GM10248 (cell line): ENCODE data around the gene ASL.

ENCODE experiments used
- CTCF ChIA-PET: fragments of 300-600 bp; sonication (Branson Sonifier 250); formaldehyde crosslinking; extraction: SDS; loops from one replicate; lab custom pipeline; 2021; ENCODE audit warnings: antibody characterized with exemption; lab: Yijun Ruan, JAX
- POLR2A ChIA-PET: fragments of 350-650 bp; sonication (Branson Sonifier 250); formaldehyde crosslinking; extraction: SDS; loops from one replicate; lab custom pipeline; 2020; ENCODE audit warnings: antibody characterized with exemption; lab: Yijun Ruan, JAX
- DNase-seq: peaks from one replicate; pipeline ENCODE4 v3.0.0; 2012; ENCODE audit errors: extremely low spot score
- CTCF ChIP-seq: IDR thresholded peaks from 2 replicates; pipeline ENCODE4 v1.5.1; 2012; ENCODE audit warnings: mild to moderate bottlenecking, low read depth; ENCODE audit errors: extremely low read depth, missing control alignments, control extremely low read depth

The ASL gene

GRCh38 chr7:66076462-66077329 lies 1.1 kb downstream of the ASL start:
- CTCF ChIA-PET = interaction anchor here (0.6 to 1.8 kb wide), 2 partner anchors 32 to 46 kb away, joined by 3 to 5 read pairs; no protein-coding TSS in a partner anchor
- no peak for DNase-seq
- no peak for TF ChIP-seq CTCF
- POLR2A ChIA-PET = interaction anchor here (0.6 to 1.0 kb wide), 2 partner anchors 21 to 498 kb away, joined by 3 to 4 read pairs; no protein-coding TSS in a partner anchor

- no peak for TF ChIP-seq CTCF
- ChIA-PET CTCF (interaction anchor here (1.0 kb wide), 1 partner anchor 12 kb away, joined by 3 read pairs; no protein-coding TSS in a partner anchor), POLR2A (interaction anchor here (0.6 kb wide), 1 partner anchor 18 kb away, joined by 6 read pairs; no protein-coding TSS in a partner anchor)
Measured at GRCh38 chr7:66078067-66078466, 2.4 kb downstream of the ASL start.

GRCh38 chr7:66082083-66082482 lies 6.5 kb downstream of the ASL start:
- POLR2A ChIA-PET = no interaction called here
- CTCF ChIA-PET = interaction anchor here (1.6 kb wide), 1 partner anchor 21 kb away, joined by 3 read pairs; no protein-coding TSS in a partner anchor
- TF ChIP-seq CTCF = no peak
- no peak for DNase-seq

More at GRCh38 chr7:66078067-66078466, 2.4 kb downstream of the ASL start:
- DNase-seq = no peak

- CTCF ChIA-PET = interaction anchor here (1.1 to 1.3 kb wide), 2 partner anchors 7 to 9 kb away, joined by 3 read pairs; partner anchors contain the start of gene ASL
- DNase-seq = no peak
- no peak for TF ChIP-seq CTCF
- POLR2A ChIA-PET = interaction anchor here (0.6 kb wide), 1 partner anchor 118 kb away, joined by 4 read pairs; no protein-coding TSS in a partner anchor
Measured at GRCh38 chr7:66082886-66083415, 7.3 kb downstream of the ASL start.

- DNase-seq = no peak
- ChIA-PET CTCF (interaction anchor here (1.1 to 1.3 kb wide), 2 partner anchors 8 to 10 kb away, joined by 3 read pairs; partner anchors contain the start of gene ASL), POLR2A (no interaction called here)
- TF ChIP-seq CTCF = no peak
Measured at GRCh38 chr7:66083677-66084076, 8.1 kb downstream of the ASL start.
